Measurements from ENCODE around the gene ANAPC16. TPM values are rescaled to one million over a fixed set of nuclear protein-coding genes. Genes with fewer than 3 reads are reported as not detected.

Gene ANAPC16
- total RNA-seq, 6 experiments from 2014 or later, result 38.6 to 79.2 (median 51.3) TPM

- H3K4me1 ChIP-seq, result peaks cover 0 to 37% (median 6%) of the 10 kb centered on the region in 4 donors
Measured at GRCh38 chr10:72229261-72230251, 13.7 kb downstream of the ANAPC16 start.

GRCh38 chr10:72233621-72234020 lies 17.8 kb downstream of the ANAPC16 start:
- DNase-seq, result no peak
- H3K27me3 ChIP-seq, result no peaks in the 10 kb centered on the region
- TF ChIP-seq POLR2A (IDR thresholded peaks at IDR 0.05) (no peak), CTCF (IDR thresholded peaks at IDR 0.05) (no peak)
- H3K36me3 ChIP-seq, result peaks cover 7 to 47% (median 26%) of the 10 kb centered on the region in 4 donors
- intact Hi-C loops (cut with DNase I), result no loop called here
- no peak overlapping the region for H3K4me3 ChIP-seq
- H3K9me3 ChIP-seq, result no peaks in the 10 kb centered on the region
- H3K27ac ChIP-seq, result no peak overlapping the region
- peaks cover 0 to 18% (median 6%) of the 10 kb centered on the region in 4 donors for H3K4me1 ChIP-seq
- no peak for ATAC-seq

More at GRCh38 chr10:72229261-72230251, 13.7 kb downstream of the ANAPC16 start:
- peaks cover 3 to 33% (median 19%) of the 10 kb centered on the region in 4 donors for H3K36me3 ChIP-seq
- no peak for TF ChIP-seq POLR2A (IDR thresholded peaks at IDR 0.05)
- TF ChIP-seq CTCF (IDR thresholded peaks at IDR 0.05), result no peak
- no peak overlapping the region for H3K4me3 ChIP-seq
- intact Hi-C loops (cut with DNase I), result loop anchor here in 1 of 2 donors (10.0 kb wide), 1 partner anchor 95 kb away; no protein-coding TSS in a partner anchor
- no peaks in the 10 kb centered on the region for H3K27me3 ChIP-seq
- no peaks in the 10 kb centered on the region for H3K9me3 ChIP-seq
- DNase-seq, result no peak
- peak; percentile 71 to 80 (median 74) for ATAC-seq
- 45% methylated on average over 8 of the region's 8 CpGs for WGBS (ENCODE audit: insufficient coverage, low coverage, low lambda C conversion rate, missing lambda C conversion rate)
- H3K27ac ChIP-seq, result peak overlapping the region; percentile 31 to 87 (median 82)

- DNase-seq, result no peak
Measured at GRCh38 chr10:72234560-72235095, 18.8 kb downstream of the ANAPC16 start.

More at GRCh38 chr10:72234560-72235095, 18.8 kb downstream of the ANAPC16 start:
- intact Hi-C loops (cut with DNase I), result no loop called here
- 70% methylated on average over 6 of the region's 6 CpGs for WGBS (ENCODE audit: insufficient coverage, low coverage, low lambda C conversion rate, missing lambda C conversion rate)
- Histone ChIP-seq H3K27me3 (no peaks in the 10 kb centered on the region), H3K36me3 (peaks cover 7 to 47% (median 26%) of the 10 kb centered on the region in 4 donors), H3K4me1 (peaks cover 0 to 9% (median 4%) of the 10 kb centered on the region in 4 donors), H3K9me3 (no peaks in the 10 kb centered on the region), H3K27ac (no peak overlapping the region), H3K4me3 (no peak overlapping the region)
- TF ChIP-seq CTCF (IDR thresholded peaks at IDR 0.05), result no peak
- TF ChIP-seq POLR2A (IDR thresholded peaks at IDR 0.05), result no peak
- peak in 1 of 4 donors; percentile 35 for ATAC-seq
